ENCODE data around the gene BMP6.

GRCh38 chr6:7680393-7681075, 45.4 kb upstream of the BMP6 start:
- TF ChIP-seq EZH2 (IDR thresholded peaks at IDR 0.05; ENCODE audit: borderline replicate concordance, low read depth, low read length, severe bottlenecking), result no peak
- TF ChIP-seq, protein P1, sequence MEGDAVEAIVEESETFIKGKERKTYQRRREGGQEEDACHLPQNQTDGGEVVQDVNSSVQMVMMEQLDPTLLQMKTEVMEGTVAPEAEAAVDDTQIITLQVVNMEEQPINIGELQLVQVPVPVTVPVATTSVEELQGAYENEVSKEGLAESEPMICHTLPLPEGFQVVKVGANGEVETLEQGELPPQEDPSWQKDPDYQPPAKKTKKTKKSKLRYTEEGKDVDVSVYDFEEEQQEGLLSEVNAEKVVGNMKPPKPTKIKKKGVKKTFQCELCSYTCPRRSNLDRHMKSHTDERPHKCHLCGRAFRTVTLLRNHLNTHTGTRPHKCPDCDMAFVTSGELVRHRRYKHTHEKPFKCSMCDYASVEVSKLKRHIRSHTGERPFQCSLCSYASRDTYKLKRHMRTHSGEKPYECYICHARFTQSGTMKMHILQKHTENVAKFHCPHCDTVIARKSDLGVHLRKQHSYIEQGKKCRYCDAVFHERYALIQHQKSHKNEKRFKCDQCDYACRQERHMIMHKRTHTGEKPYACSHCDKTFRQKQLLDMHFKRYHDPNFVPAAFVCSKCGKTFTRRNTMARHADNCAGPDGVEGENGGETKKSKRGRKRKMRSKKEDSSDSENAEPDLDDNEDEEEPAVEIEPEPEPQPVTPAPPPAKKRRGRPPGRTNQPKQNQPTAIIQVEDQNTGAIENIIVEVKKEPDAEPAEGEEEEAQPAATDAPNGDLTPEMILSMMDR (IDR thresholded peaks at IDR 0.05; ENCODE audit: borderline replicate concordance, extremely low read depth, low read length, poor library complexity, severe bottlenecking), result no peak
